GM19397 (cell line): ENCODE measurements around the gene NOP16.

Experiments used
- ATAC-seq: cut with Tn5 transposase; IDR thresholded peaks from one replicate; pipeline ENCODE4 v1.9.1; 2021; ENCODE audit warnings: mild to moderate bottlenecking, moderate library complexity; ENCODE audit not compliant: unreplicated experiment

The NOP16 gene, protein sequence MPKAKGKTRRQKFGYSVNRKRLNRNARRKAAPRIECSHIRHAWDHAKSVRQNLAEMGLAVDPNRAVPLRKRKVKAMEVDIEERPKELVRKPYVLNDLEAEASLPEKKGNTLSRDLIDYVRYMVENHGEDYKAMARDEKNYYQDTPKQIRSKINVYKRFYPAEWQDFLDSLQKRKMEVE

DNA sequence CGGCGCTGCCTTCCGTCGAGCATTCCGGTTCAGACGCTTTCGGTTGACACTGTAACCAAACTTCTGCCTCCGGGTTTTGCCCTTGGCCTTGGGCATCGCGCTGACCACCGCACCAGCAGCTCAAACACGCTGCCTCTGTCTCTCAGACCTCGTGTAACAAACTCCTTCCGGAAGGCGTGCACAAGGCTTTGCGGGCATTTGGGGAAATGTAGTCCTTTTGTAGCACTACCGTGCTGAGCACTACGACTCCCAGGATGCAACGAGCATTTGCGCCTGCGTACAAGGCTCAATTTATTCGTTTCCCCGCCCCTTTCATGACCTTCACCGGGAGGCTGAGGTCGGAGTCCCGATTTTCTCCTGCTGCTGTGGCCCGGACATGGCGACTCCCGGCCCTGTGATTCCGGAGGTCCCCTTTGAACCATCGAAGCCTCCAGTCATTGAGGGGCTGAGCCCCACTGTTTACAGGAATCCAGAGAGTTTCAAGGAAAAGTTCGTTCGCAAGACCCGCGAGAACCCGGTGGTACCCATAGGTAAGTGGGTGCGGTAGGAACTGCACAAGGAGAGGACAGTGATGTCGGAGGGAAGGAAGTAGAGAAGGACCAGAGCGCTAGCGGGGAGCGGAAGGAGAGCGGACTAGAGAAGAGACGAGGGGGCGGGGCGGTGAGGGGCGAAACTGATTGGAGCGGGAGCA lies at the start of gene NOP16, which contains the start of gene HIGD2A:
TSS of gene NOP16 (minus strand) at position 155 of the 691 bp plus-strand sequence. CDS start at position 96, 59 bp downstream.
TSS of gene HIGD2A (plus strand) at position 308 of the 691 bp plus-strand sequence. CDS start at position 377, 69 bp downstream.
- ATAC-seq: peak; percentile 79

DNA sequence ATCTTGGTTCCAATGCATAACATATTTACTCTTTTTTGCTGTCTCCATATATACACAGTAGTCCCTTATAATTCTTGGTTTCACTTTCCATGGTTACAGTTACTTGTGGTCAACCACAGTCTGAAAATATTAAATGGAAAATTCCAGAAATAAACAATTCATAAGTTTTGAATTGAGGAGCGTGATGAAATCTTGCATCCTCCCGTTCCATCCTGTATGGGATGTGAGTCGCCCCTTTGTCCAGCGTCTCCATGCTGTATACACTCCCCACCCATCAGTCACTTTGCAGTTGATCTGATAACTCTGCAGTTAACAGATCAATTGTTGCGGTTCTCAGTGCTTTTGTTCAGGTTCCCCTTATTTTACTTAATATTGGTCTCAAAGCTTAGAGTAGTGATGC lies 48.3 kb upstream of the NOP16 start:
- no peak for ATAC-seq

DNA sequence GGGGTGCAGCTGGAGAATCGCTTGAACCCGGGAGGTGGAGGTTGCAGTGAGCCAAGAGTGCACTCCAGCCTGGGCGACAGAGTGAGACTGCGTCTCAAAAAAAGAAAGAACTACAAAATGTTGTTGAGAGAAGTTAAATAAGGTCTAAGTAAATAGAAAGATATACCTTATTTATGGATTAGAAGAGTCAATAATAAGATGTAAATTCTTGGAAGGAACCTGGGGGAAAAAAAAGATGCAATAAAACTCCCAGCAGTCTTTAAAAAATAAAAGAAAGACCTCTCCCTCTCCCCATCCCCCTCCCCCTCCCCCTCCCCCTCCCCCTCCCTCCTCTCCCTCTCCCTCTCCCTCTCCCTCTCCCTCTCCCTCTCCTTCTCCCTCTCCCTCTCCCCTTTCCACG lies 44.3 kb upstream of the NOP16 start:
- ATAC-seq: no peak

DNA sequence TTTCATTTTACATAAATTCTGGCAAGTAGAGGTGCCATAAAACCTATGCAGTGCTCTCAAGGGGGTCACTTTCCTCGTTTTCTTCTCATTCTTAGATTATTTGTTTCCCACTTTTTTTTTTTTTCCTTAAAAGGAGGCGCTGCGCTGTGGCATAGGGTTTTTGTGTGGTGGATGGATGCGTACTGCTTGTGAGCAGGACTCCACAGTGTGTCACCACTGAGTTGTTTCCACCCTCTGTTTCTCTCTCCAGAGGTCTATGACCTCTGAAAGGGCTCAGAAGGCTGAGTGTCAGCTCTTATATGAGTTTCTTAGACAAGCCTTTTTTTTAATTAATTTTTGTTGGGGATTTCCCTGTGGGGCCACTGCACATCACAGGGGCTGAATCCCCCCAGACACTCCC lies 41.6 kb upstream of the NOP16 start:
- ATAC-seq: no peak

DNA sequence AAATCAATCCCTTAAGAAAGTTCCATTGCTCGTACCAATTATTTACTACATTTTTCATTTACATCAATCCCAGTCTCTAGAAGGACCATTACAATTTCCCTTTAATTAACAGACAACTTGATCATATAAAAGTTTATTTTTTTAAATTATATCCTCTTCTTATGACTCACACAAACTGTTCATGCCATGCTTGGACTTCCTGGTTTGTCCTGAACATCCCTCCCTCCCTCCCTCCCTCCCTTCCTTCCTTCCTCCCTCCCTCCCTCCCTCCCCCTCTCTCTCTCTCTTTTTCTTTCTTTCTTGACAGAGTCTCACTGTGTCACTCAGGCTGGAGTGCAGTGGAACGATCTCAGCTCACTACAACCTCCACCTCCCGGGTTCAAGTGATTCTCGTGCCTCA lies 39.6 kb upstream of the NOP16 start:
- ATAC-seq: no peak

DNA sequence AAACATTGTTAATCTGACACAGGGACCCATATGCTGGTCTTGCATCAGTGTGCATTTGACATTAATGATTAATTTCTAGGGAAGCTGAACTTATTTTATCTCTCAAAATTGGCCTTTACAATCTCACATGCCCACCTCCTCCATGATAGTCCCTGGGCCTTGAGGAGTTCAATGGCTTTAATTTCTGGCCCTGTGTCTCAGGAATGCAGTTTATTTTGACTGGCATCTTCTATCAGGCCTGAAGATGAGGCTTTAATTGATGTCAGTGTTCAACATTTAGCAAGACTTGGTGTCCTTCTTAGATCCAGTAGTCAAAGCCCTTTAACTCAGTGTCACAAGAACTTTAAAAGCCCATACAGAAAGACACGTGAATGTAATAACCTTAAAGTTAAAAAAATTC lies 38.5 kb upstream of the NOP16 start:
- no peak for ATAC-seq

DNA sequence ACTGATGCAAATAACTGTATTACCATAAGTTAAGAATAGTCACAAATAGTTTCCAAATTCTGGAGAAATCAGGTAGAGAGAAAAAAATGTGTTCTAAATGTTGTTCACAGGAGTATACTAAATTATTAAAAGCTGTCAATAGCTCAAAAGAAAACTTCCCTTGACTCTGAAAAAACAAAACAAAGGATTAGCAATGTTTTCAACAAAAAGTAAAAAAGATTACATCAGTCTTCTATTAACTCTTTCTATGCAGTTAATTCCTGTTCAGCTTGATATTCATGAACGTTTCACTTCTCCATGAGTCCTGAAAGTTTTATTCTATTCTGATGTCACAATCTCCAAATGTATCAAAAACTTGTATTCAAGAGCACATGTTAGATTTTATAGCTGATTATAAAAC lies 37.4 kb upstream of the NOP16 start:
- ATAC-seq: no peak

DNA sequence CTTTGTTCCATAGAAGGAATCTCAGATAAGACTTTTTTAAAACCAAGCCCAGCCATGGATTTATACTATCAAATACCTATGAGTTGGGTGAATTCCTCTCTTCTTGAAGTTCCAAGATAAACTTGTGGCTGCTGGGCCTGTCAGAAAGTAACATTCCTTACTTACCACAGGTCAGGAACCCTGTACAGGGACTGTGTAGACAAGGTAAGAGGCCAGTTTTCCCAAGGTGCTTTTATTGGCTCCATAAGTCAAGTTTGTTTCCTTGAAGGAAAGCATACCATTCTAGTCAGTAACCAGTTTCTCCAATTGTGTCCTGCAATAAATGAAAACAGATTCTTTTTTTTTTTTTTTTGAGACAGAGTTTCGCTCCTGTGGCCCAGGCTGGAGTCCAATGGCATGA lies 36.7 kb upstream of the NOP16 start:
- ATAC-seq: no peak

DNA sequence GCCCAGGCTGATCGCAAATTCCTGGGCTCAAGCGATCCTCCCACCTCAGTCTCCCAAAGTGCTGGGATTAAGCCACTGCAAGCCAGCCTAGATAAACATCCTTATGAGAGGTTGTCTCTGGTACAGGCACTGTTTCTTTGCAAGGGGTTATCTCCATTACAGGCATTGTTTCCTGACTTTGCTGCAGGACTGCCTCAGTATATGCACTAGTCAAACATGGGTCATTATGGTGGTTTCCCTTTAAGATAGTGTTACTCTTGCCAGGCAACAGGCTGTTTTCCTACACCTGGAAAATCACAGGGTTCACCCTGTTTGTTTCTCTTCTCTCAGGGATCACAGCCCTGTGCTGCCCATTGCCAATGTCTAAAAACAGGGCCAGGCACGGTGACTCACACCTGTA lies 35.8 kb upstream of the NOP16 start:
- ATAC-seq: no peak

DNA sequence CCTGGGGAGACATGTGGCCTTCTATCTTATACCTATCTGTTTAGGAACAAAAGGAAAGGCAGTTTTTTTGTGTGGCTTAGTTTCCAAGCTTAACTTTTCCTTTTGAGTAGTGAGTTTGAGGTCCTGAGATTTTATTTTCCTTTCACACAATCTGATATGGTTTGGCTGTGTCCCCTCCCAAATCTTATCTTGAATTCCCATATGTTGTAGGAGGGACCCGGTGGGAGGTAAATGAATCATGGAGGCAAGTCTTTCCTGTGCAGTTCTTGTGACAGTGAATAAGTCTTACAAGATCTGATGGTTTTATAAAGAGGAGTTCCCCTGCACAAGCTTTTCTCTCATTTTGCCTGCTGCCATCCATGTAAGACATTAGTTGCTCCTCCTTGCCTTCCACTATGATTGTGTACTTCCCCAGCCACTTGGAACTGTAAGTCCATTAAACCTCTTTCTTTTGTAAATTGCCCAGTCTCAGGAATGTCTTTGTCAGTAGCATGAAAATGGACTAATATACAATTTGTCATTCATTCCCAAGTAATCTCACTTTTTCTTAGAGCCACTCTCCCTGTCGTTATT lies 32.7 kb upstream of the NOP16 start:
- no peak for ATAC-seq

DNA sequence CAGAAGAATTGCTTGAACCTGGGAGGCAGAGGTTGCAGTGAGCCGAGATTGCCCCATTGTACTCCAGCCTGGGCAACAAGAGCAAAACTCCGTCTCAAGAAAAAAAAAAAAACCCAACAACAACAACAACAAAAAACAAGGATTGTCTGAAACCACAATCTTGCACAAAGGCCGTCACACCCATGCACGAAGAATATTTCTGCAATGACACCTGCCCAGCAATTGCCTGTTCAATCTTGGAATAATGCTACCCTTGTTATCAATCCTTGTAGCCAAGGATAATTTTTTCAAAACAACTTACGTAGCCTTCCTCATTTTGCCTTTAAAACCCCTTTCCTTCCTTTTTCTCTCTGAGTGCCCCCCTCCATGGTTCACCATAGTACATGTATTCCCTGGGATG lies 31.7 kb upstream of the NOP16 start:
- no peak for ATAC-seq

DNA sequence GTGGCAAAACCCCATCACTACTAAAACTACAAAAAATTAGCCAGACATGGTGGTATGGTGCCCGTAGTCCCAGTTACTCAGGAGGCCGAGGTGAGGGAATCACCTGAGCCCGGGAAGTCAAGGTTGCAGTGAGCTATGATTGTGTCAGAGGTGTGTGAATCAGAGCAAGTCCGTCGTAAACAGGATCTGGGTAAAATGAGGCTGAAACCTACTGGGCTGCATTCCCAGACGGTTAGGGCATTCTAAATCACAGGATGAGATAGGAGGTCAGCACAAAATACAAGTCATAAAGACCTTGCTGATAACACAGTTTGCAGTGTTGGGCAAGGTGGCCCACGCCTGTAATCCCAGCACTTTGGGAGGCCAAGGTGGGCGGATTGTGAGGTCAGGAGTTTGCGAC lies 29.9 kb upstream of the NOP16 start:
- ATAC-seq: no peak

DNA sequence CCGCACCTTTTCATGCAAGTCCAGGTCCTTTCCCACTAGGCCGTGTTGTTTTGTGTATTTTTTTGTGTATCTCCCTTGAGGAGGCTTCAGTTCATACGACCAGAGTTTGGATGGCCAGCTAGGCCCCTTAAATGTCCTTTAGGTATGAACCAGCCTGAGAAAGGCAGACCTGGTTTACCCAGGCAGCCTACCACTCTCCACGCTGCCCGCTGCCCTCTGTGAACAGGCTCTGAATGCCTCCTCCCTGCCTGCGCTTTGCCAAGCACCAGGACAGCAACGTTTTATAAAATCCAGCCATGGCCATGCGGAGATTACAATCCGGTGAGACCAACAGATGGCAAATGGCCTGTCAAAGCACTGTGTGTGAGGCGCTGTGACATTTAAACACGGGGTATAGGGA lies 28.6 kb upstream of the NOP16 start:
- no peak for ATAC-seq

DNA sequence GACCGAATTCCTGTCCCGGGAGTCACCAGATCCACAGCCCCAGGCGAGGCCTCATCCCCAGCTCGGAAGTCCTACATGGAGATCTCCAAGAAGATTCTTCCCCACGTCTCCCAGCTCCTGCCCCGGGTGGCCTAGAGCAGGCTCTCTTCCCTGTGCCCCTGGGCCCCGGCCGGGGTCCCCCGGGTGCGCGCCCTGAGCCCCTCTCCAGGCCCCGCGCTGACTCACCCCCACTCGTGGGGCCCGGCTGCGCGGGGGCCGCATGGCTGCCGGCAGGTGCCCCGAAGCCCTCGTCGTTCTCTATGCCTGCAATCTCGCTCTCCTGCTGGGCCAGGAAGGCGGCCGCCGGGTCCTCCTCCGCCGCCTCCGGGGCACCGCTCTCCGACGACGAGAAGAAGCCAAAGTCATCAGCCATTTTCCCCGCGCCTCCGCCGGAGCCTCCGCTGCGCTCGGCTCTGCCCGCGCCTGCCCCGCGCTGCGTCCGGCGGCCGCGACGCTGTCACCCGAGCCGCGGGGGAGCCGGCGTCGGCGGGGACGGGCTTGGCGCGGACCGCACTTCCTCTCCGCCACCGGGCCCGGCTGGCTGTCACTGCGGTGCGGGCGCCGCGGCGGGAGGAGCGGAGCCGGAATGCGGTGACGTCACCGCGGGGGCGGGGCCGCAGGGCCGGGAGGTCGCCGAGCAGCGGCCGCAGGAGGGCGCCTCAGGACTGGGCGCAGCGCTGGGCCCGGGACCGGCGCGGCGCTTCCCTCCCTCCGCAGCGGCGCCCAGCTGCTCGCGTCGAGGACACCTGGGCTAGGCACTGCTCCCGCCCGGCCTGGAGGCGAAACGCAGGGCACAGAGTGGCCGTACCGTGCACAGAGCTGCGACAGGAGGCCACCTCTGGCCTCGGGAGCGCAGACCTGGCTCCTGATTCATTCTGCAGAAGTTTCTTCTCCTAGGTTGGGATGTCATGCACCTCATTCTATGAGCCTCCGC lies 27.8 kb upstream of the NOP16 start, which contains the start of gene CLTB:
TSS of gene CLTB (minus strand) at position 588 of the 973 bp plus-strand sequence. CDS start at position 412, 176 bp downstream.
- ATAC-seq: peak; percentile 94

DNA sequence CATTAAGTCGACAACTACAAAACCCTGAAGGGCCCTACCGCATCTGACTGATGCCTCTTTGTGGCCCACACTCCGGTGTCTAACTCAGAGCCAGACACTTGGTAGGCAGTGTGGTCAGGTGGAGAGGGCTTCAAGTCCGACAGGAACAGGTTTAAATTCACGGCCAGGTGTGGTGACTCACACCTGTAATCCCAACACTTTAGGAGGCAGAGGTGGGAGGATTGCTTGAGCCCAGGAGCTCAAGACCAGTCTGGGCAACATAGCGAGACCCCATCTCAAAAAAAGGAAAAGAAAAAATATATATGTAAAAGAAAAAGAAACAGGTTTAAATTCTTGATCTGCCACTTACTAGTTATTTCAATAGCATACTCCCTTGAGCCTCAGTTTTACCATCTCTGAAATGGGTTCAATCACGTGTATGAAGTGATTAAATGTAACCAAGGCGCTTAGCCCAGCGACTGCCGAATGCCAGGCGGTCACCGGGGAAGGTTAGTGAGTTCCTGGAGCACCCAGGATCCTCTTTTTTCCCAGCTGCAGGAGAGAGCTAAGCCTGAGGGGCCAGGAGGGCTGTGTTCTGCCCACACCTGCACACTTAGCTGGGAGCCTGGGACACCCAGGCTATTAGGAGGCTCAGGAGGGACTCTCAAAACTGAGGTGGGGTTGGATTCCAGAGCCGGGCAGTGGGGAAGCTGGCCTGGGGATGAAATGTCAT lies 27.0 kb upstream of the NOP16 start:
- ATAC-seq: no peak

DNA sequence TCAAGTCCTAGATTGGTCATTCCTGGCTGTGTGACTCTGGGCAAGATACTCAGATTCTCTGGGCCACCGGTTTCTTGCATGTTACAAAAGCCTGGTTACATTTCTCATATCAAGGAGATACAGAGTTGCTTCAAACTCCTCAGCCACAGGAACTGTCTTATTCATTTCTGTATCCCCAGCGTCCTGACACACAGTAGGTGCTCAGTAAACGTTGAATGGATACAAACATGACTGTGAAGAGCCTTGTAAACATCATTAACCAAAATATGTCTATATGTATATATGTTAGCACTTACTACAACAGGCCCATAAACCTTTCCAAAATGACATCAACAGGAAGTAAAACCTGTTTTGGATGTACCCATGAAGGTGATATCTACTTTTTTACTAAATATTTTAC lies 26.3 kb upstream of the NOP16 start:
- ATAC-seq: no peak

DNA sequence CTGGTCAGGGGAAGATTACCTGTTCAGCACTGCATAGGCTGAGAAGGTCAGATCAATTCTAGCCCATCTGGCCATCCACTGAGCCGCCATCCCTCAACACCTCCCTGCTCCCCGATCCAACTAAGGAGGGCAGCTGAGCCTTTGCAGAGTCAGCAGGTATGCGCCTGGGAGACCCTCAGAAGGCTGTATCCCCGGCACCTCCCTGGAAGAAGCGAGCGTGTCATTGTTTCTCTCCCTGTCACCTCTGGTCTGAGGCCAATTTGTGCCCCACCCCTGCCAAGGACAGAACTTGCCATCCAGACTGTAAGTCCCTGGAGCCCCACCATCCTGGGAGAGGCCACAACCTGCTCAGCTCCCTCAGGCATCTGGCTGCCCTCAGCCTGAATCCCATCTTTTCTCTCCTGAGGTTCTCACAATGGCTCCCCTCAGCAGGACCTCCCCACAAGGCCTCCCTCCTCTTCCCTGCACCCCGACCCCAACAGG lies 25.4 kb upstream of the NOP16 start:
- no peak for ATAC-seq

DNA sequence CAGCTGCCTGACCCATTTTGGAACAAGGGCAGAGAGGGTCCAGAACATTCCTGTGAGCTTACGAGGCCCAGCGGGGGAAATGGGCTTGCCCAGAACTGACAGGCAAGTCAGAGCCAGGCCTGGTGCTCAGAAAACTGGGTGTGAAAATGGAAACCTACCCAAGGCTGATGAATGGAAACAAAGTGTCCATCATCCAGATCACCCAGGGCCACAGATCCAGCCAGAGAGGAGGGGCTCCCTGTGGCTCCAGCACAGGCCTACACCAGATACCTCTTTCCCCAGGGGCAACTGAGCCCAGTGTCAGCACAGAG lies 24.8 kb upstream of the NOP16 start:
- no peak for ATAC-seq

DNA sequence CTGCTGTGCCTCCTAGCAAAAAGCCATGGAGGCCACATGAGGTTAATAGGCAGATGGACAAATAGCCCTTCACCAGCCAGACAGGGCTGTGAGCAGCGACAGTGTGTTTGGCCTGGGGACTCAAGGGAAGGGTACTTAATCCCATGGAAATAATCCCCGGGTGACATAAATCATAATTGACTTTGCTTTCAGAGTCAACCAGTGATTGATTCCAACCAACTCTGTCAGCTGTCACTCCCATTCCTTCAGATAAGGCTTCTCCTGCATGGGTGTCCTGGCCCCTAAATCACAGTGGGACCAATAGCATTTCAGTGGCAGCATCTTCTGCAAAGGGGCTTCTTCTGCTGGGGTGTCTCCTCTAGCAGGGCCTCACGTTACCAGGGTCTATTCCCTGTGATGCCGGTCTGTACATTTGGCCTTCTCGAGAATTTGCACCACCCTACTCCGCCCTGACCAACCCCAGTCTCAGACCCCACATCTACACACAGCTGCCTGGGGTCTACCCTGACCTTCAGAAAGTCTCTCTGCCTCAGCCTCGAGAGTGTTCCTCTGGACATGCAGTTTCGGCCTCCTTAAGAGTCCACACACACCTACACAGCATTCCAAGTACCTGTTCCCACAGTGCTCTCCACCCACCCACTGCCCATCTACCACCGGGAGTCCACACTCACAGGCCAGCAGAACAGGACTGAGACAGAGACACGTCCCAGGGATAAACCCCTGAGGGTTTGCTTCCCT lies 24.3 kb upstream of the NOP16 start:
- ATAC-seq: no peak
